BJ (cell line): ENCODE measurements around the gene LYPD6B. TPM values are rescaled to one million over a fixed set of nuclear protein-coding genes. Genes with fewer than 3 reads are reported as not detected.

Source experiments
- CTCF ChIA-PET: fragments of 350-600 bp; formaldehyde crosslinking; extraction: SDS; loops from one replicate; lab custom pipeline; 2021; ENCODE audit warnings: antibody characterized with exemption, inconsistent platforms; lab: Yijun Ruan, JAX
- POLR2A ChIA-PET: fragments of 300-600 bp; sonication (Branson Sonifier 250); formaldehyde crosslinking; extraction: SDS; loops from one replicate; lab custom pipeline; 2021; ENCODE audit warnings: antibody characterized with exemption; lab: Charles Lee
- DNase-seq: peaks from one replicate; pipeline ENCODE4 v3.0.0-alpha.2; 2011; ENCODE audit warnings: low read depth
- H3K27me3 ChIP-seq: 2 replicates; pipeline ENCODE4 v1.6.0; 2011; ENCODE audit warnings: low read length; ENCODE audit not compliant: control insufficient read depth, insufficient read depth
- H3K36me3 ChIP-seq: 2 replicates; pipeline ENCODE4 v1.5.1; 2011; ENCODE audit warnings: low read length; ENCODE audit not compliant: control insufficient read depth, insufficient read depth
- H3K4me3 ChIP-seq: 2 replicates; pipeline ENCODE4 v1.5.1; 2011; ENCODE audit warnings: low read depth, mild to moderate bottlenecking, control low read depth, low read length
- polyA plus RNA-seq: library from polyadenylated mRNA; depleted of rRNA; stranded (reverse); fragments of >200 nt; gene quantifications from 2 replicates; pipeline ENCODE4 v1.2.3, GENCODE V29; 2011
- TF ChIP-seq, protein P1 (sequence below): IDR thresholded peaks from 2 replicates; pipeline ENCODE4 v1.5.1; 2011; ENCODE audit warnings: low read depth, mild to moderate bottlenecking, control low read depth, inconsistent platforms, low read length, moderate library complexity; ENCODE audit not compliant: insufficient read depth

Gene LYPD6B
- polyA plus RNA-seq, 1 experiment = 19.1 TPM

GRCh38 chr2:149057401-149057800 is 18.9 kb downstream of the LYPD6B start:
- CTCF ChIA-PET = no interaction called here

GRCh38 chr2:149058936-149059335 is 20.4 kb downstream of the LYPD6B start:
- Histone ChIP-seq H3K4me3 (no peak overlapping the region), H3K27me3 (no peaks in the 10 kb centered on the region), H3K36me3 (no peaks in the 10 kb centered on the region)
- no peak for DNase-seq
- ChIA-PET CTCF (interaction anchor here (0.6 to 0.7 kb wide), 2 partner anchors 33 to 431 kb away, joined by 3 read pairs; no protein-coding TSS in a partner anchor), POLR2A (no interaction called here)
- TF ChIP-seq, protein P1, sequence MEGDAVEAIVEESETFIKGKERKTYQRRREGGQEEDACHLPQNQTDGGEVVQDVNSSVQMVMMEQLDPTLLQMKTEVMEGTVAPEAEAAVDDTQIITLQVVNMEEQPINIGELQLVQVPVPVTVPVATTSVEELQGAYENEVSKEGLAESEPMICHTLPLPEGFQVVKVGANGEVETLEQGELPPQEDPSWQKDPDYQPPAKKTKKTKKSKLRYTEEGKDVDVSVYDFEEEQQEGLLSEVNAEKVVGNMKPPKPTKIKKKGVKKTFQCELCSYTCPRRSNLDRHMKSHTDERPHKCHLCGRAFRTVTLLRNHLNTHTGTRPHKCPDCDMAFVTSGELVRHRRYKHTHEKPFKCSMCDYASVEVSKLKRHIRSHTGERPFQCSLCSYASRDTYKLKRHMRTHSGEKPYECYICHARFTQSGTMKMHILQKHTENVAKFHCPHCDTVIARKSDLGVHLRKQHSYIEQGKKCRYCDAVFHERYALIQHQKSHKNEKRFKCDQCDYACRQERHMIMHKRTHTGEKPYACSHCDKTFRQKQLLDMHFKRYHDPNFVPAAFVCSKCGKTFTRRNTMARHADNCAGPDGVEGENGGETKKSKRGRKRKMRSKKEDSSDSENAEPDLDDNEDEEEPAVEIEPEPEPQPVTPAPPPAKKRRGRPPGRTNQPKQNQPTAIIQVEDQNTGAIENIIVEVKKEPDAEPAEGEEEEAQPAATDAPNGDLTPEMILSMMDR = no peak

More at GRCh38 chr2:149057401-149057800, 18.9 kb downstream of the LYPD6B start:
- H3K4me3 ChIP-seq = no peak overlapping the region
- no peaks in the 10 kb centered on the region for H3K36me3 ChIP-seq
- POLR2A ChIA-PET = interaction anchor here (0.5 kb wide), 1 partner anchor 22 kb away, joined by 24 read pairs; no protein-coding TSS in a partner anchor
- no peaks in the 10 kb centered on the region for H3K27me3 ChIP-seq
- no peak for DNase-seq
- TF ChIP-seq, protein P1 = no peak

DNA sequence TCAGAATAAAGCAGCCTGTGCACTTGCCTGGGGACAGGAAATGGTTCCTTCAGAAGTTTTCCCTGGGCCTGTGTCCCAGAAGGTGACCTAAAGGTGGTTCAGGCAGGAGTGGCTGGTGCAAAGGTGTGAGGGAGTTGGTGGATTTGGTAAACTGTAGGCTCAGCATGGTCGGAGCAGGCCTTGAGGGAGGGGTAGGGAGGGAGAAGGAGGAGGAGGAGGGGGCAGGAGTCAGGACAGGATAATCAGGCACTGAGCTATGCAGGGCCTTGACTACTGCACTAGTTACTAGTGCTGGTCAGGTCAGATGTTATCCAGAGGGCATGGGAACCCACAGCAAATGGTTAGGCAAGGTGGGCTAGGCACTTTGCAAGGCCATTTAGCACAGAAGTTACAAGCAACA is 21.3 kb downstream of the LYPD6B start:
- H3K27me3 ChIP-seq = no peaks in the 10 kb centered on the region
- ChIA-PET POLR2A (interaction anchor here (0.6 kb wide), 1 partner anchor 115 kb away, joined by 9 read pairs; no protein-coding TSS in a partner anchor), CTCF (interaction anchor here (1.1 kb wide), 1 partner anchor 27 kb away, joined by 3 read pairs; no protein-coding TSS in a partner anchor)
- H3K4me3 ChIP-seq = no peak overlapping the region
- DNase-seq = no peak
- TF ChIP-seq, protein P1 = no peak
- no peaks in the 10 kb centered on the region for H3K36me3 ChIP-seq

GRCh38 chr2:149061133-149061745 is 22.7 kb downstream of the LYPD6B start:
- DNase-seq = no peak
- TF ChIP-seq, protein P1 = no peak
- H3K36me3 ChIP-seq = no peaks in the 10 kb centered on the region
- no peaks in the 10 kb centered on the region for H3K27me3 ChIP-seq
- CTCF ChIA-PET = no interaction called here
- H3K4me3 ChIP-seq = no peak overlapping the region
- POLR2A ChIA-PET = no interaction called here

DNA sequence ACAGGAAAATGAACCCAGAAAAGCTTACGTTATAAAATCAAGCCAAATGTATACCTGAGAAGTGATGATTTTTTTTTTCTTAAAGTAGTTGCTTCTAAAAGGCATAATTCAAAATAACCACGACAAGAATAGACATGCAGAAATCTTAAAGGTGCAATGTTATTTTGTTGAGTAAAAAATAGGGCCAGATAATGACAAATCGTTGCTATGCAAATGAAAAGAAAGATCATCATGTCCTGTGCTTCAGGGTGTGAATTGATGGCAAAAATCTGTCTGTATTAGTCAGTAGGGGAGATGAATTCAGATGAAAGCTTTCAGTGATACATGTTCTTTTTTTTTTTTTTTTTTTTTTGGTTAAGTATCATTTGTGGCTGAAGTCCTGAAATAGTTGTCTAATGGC is 24.0 kb downstream of the LYPD6B start:
- no peaks in the 10 kb centered on the region for H3K36me3 ChIP-seq
- TF ChIP-seq, protein P1 = no peak
- DNase-seq = no peak
- no peak overlapping the region for H3K4me3 ChIP-seq
- no peaks in the 10 kb centered on the region for H3K27me3 ChIP-seq
- ChIA-PET CTCF (no interaction called here), POLR2A (no interaction called here)
